GM06990 (cell line): ENCODE measurements around the gene ZNF689.

Experiments
- DNase-seq: peaks from one replicate; pipeline ENCODE4 v3.0.0-alpha.2; 2011; ENCODE audit not compliant: insufficient read length; ENCODE audit errors: extremely low read depth
- H3K27me3 ChIP-seq: replicated peaks from 2 replicates; pipeline ENCODE4 v1.6.0; 2011; ENCODE audit warnings: low read length; ENCODE audit not compliant: control insufficient read depth, insufficient read depth
- H3K36me3 ChIP-seq: 2 replicates; pipeline ENCODE4 v1.5.1; 2011; ENCODE audit warnings: low read length; ENCODE audit not compliant: control insufficient read depth, insufficient read depth
- H3K4me3 ChIP-seq: replicated peaks from 2 replicates; pipeline ENCODE4 v1.5.1; 2011; ENCODE audit warnings: low read depth, mild to moderate bottlenecking, control low read depth, low read length
- CTCF ChIP-seq: IDR thresholded peaks from 2 replicates; pipeline ENCODE4 v1.5.1; 2011; ENCODE audit warnings: low read length, control low read depth, mild to moderate bottlenecking, inconsistent platforms; ENCODE audit not compliant: insufficient read depth, poor library complexity, severe bottlenecking

Gene ZNF689

GRCh38 chr16:30571445-30572322 lies 38.5 kb downstream of the ZNF689 start, which contains the start of gene ZNF688:
Gene ZNF688 (minus strand): TSS chr16:30571714. CDS start chr16:30571629, 85 bp downstream.
- no peak for TF ChIP-seq CTCF
- H3K36me3 ChIP-seq = no peaks in the 10 kb centered on the region; the same call in 1 of the 2 replicates
- no peaks in the 10 kb centered on the region for H3K27me3 ChIP-seq
- peak; percentile 92 for DNase-seq
- peak within 1 kb of the TSS; percentile 65 for H3K4me3 ChIP-seq

- Histone ChIP-seq H3K27me3 (no peaks in the 10 kb centered on the region), H3K4me3 (peak overlapping the region; percentile 65), H3K36me3 (no peaks in the 10 kb centered on the region; the same call in 1 of the 2 replicates)
- no peak for DNase-seq
- no peak for TF ChIP-seq CTCF
These were observed 39.3 kb downstream of the ZNF689 start for GRCh38 chr16:30570636-30571444.

- no peaks in the 10 kb centered on the region; the same call in 1 of the 2 replicates for H3K36me3 ChIP-seq
- H3K27me3 ChIP-seq = no peaks in the 10 kb centered on the region
- TF ChIP-seq CTCF = no peak
- no peak for DNase-seq
- H3K4me3 ChIP-seq = no peak overlapping the region
These were observed 40.2 kb downstream of the ZNF689 start for GRCh38 chr16:30569746-30570635.

- DNase-seq = no peak
- Histone ChIP-seq H3K27me3 (no peaks in the 10 kb centered on the region), H3K4me3 (no peak overlapping the region), H3K36me3 (no peaks in the 10 kb centered on the region; the same call in 1 of the 2 replicates)
- TF ChIP-seq CTCF = no peak
These were observed 40.9 kb downstream of the ZNF689 start for GRCh38 chr16:30569281-30569680.

DNA sequence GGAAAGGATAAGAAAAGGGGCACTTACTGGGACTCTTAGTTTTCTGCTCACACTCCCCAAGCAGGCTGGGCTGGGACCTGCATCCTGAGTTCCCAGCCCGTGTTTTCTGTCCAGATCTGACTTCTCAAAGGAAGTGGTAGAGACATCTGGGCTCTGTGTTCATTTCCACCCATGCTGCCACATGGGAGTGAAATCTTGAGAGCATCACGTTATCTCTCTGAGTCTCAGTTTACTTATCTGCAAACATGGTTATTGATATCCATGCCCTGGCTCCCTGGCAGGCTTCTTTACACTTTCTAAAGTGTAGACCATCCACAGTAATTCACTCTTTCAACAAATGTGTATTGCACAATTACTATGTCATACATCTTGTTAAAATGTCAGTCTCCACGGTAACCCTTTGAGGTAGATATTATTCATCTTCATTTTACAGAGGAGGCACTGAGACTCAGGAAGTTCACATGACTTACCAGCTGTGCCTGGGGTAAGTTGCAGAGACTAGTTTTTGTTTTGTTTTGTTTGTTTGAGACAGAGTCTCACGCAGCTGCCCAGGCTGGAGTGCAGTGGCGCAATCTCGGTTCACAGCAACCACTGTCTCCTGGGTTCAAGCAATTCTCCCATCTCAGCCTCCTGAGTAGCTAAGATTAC lies 42.1 kb downstream of the ZNF689 start:
- Histone ChIP-seq H3K4me3 (no peak overlapping the region), H3K27me3 (no peaks in the 10 kb centered on the region), H3K36me3 (no peaks in the 10 kb centered on the region; the same call in 1 of the 2 replicates)
- TF ChIP-seq CTCF = no peak
- DNase-seq = no peak
